Suppressor macrophage treated with lipopolysaccharide for 1 hour (primary cell): ENCODE data around the gene DCAF12L2.
"Not testable (repeated sequence)": the region's sequence is repeated elsewhere in the genome, so short reads cannot be mapped to it uniquely, and the experiment has no call there.

Experiments
- DNase-seq, 3 donors: peaks; one replicate each; pipeline ENCODE4 v3.0.0-alpha.2; 2020 to 2022

DCAF12L2 gene

DNA sequence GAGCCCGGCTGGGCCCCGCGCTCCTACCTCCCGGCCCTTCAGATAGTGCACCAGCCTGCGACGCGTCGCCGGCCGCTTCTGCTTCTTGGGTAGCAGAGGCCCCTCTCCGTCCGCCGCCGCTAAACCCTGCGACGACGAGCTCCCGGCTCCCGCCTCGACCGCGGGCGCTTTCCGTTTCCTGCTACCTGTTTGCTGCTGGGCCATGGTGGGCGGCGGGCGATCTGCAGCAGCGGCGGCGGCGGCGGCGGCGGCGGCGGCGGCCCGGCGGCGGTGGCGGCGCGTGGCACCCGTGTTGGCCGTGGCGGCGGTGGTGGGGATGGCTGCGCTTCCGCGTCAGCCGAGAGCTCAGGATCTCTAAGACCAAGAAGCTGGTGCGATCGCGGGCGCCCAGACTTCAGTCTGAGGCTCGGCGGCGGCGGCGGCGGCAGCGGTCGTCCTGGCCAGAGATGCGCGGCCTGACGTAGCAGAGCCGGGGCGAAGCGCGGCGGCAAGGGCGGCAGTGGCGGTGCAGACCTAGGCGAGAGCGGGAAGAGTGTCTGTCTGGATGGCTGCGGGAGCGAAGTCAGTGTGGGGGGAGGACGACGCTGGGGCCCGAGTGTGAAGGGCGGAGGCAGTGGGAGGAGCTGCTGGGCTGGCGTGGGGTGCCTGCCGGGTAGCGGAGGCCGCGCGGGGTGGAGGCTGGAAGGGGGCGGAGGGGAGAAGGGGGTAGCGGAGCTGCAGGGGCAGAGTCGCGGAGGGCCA, at the start of gene DCAF12L2:
Gene DCAF12L2, minus strand, starts transcription at position 569 of the 741 bp plus-strand sequence. Its CDS starts 365 bp downstream, at position 204.
- peak in 1 of 3 donors; percentile 0 for DNase-seq

DNA sequence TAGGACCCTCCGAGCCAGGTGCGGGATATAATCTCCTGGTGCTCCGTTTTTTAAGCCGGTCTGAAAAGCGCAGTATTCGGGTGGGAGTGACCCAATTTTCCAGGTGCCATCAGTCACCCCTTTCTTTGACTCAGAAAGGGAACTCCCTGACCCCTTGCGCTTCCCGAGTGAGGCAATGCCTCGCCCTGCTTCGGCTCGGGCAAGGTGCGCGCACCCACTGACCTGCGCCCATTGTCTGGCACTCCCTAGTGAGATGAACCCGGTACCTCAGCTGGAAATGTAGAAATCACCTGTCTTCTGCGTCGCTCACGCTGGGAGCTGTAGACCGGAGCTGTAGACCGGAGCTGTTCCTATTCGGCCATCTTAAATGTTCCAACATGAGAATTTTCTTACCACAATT, 24.8 kb upstream of the DCAF12L2 start:
- DNase-seq, result not testable (repeated sequence)

DNA sequence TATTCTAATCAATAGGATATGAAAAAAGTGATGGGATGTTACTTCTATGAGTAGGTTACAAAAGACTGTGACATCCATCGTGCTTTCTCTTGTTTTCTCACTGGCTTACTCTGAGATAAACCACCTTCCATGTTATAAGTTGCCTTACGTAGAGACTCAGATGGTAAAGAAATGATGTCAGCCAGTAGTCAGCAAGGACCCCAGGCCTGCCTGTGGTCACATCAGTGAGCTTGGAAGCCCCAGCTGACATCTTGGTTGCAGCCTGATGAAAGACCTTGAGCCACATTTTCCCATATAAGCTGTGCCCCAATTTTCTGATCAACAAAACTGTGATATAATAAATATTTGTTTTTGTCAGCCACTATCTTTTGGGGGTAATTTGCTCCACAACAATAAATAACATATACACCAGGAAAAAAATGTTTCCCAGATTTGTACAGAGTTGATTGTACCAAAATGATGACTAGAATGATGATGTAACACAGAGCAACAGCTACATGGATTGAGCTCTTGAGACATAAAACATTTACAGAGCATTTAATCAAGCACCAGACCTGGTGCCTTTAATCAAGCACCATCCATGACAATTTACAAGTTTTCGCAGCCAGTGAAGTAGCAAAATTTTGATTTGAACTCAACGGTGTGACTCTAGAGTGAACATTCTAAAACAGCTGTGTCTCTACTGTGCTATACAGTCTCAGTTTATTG, 11.2 kb upstream of the DCAF12L2 start:
- no peak for DNase-seq

- no peak for DNase-seq
Observed at GRCh38 chrX:126170720-126171119, 4.6 kb upstream of the DCAF12L2 start.

DNA sequence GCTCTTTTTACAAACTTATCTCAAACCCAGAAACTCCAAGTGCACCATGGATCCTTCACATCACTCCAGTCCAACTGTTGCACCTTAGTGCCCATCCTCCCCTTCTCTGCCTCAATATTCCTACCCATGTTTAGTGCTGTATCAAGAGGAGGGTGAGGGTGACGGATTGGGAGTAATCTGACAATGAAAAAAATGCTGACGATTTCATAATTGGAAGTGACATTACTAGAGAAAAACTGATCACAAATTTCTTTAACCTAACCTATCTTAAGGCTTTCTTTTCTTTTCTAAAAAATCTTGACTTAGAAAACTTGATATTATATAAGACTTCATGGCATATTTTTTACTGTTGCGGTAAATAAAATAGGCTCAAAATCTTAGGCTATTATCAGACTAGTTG, 1.5 kb upstream of the DCAF12L2 start:
- no peak for DNase-seq

- no peak for DNase-seq
Observed at GRCh38 chrX:126165401-126165720, 728 bp downstream of the DCAF12L2 start.

GRCh38 chrX:126164689-126165400, 1.2 kb downstream of the DCAF12L2 start:
- no peak for DNase-seq

GRCh38 chrX:126164226-126164625, 1.9 kb downstream of the DCAF12L2 start:
- no peak for DNase-seq

GRCh38 chrX:126141014-126141413, 25.1 kb downstream of the DCAF12L2 start:
- DNase-seq, result no peak

- DNase-seq, result no peak
Observed at GRCh38 chrX:126137899-126138298, 28.2 kb downstream of the DCAF12L2 start.

GRCh38 chrX:126124721-126125120, 41.4 kb downstream of the DCAF12L2 start:
- no peak for DNase-seq
